Heart left ventricle (tissue), 16 donors: Measurements from ENCODE around the gene SPNS3. TPM values are rescaled to one million over a fixed set of nuclear protein-coding genes. Genes with fewer than 3 reads are reported as not detected.

Experiments
- ATAC-seq, 4 donors: fragments of 200-7000 bp; cut with Tn5 transposase; one replicate each; pipeline ENCODE4 v1.9.1; 2020 to 2022; ENCODE audit warnings: moderate library complexity in 4 of 4, mild to moderate bottlenecking in 3 of 4, moderate number of reproducible peaks in 1 of 4
- DNase-seq, 5 donors: peaks; one replicate each; pipeline ENCODE4 v3.0.0-alpha.2; 2020
- H3K27ac ChIP-seq, 12 donors: fragments of 200-600 bp; sonication (generic) in 4 of 12; one replicate each; pipeline versions ENCODE4 v1.5.0 to v1.8.0; 2016 to 2022; ENCODE audit warnings: mild to moderate bottlenecking in 2 of 12
- H3K27me3 ChIP-seq, 9 donors: fragments of 200-600 bp; sonication (generic) in 2 of 9; one replicate each; pipeline versions ENCODE4 v1.5.1 to v1.8.0; 2016 to 2022; ENCODE audit warnings: mild to moderate bottlenecking in 3 of 9
- H3K36me3 ChIP-seq, 9 donors: fragments of 200-600 bp; sonication (generic) in 2 of 9; one replicate each; pipeline versions ENCODE4 v1.5.0 to v1.8.0; 2018 to 2022; ENCODE audit warnings: mild to moderate bottlenecking in 2 of 9
- H3K4me1 ChIP-seq, 12 donors: fragments of 200-600 bp; sonication (generic) in 4 of 12; one replicate each; pipeline versions ENCODE4 v1.5.0 to v1.8.0; 2016 to 2022; ENCODE audit warnings: mild to moderate bottlenecking in 3 of 12
- H3K4me3 ChIP-seq, 12 donors: fragments of 200-600 bp; sonication (generic) in 4 of 12; one replicate each; pipeline versions ENCODE4 v1.5.0 to v1.8.0; 2017 to 2022; ENCODE audit warnings: mild to moderate bottlenecking in 9 of 12, moderate library complexity in 4 of 12
- H3K9me3 ChIP-seq, 12 donors: fragments of 200-600 bp; sonication (generic) in 4 of 12; one replicate each; pipeline versions ENCODE4 v1.5.0 to v1.8.0; 2016 to 2022; ENCODE audit warnings: mild to moderate bottlenecking in 1 of 12
- POLR2A ChIP-seq, 2 donors: fragments of 450-650 bp; IDR thresholded peaks; one replicate each; pipeline ENCODE4 v1.6.1; 2017; ENCODE audit warnings: antibody characterized with exemption in 2 of 2, mild to moderate bottlenecking in 2 of 2, moderate library complexity in 2 of 2
- WGBS, 4 donors: extraction: QIAGEN DNeasy Blood & Tissue Kit in 2 of 4; methylation state at CpG; one replicate each; pipeline versions ENCODE4 v1.1.5 to v1.1.7; 2013 to 2018; 5-methylcytosine and 5-hydroxymethylcytosine counted together
- intact Hi-C, 10 donors: fragments of 100-400 bp; cut with DNase I; formaldehyde crosslinking; loops; one replicate each; pipeline versions ENCODE4 v1.11.1 to v1.14.2; 2022
- polyA plus RNA-seq, 2 donors: library from polyadenylated mRNA; stranded (reverse); fragments of 200-250 nt; gene quantifications; one replicate each; pipeline ENCODE4 v1.2.3, GENCODE V29; 2013
- total RNA-seq, 9 donors: library from RNA; depleted of rRNA in 2 of 9; stranded (reverse); fragments of >200 nt in 2 of 9; fragmentation: NEBNext Ultra II Directional in 3 of 9; extraction: Animal tissue kit (Norgen Biotek cat#: 25700) in 3 of 9; gene quantifications; one replicate each; pipeline versions ENCODE4 v1.1.0 to v1.2.4, GENCODE V29; 2016 to 2023
- TF ChIP-seq, protein P1 (sequence below), 12 donors: fragments of 200-600 bp; sonication (generic) in 4 of 12; IDR thresholded peaks; one replicate each; pipeline versions ENCODE4 v1.5.0 to v1.8.0; 2018 to 2022; ENCODE audit warnings: antibody characterized with exemption in 12 of 12, mild to moderate bottlenecking in 5 of 12
- donor health status: ischemic (EF 13 %, LVEDD 7.1; RV severe dilation, severe dysfunction).
- donor health status: healthy with polysubstance abuse.
- donor health status: DM: no; HTN: yes; CAD: no.
- donor health status: DM: no; HTN: no; CAD: no.
- donor health status: ischemic (EF 25% LVEDD 6.9; RV normal size, moderate dysfunction).
- donor health status: ischemic (EF 25% LVEDD 5.7; RV mildly dilated, moderate dysfunction).
- donor health status: healthy.
- donor health status: DM: yes; HTN: yes; CAD: no.
- donor health status: ischemic (EF 35%, LVEDD 5.7; RV mildly dilated, moderate dysfunction).
- donor health status: nonischemic (EF 11% LVEDD 7.7; RV severe dilation, severe dysfunction).
- donor health status: DM: yes; HTN: yes; CAD: no.
- donor health status: PGD.
- donor health status: ischemic (EF 29% LVEDD 5.4; RV normal size, mild dysfunction).
- donor health status: nonischemic (EF 23%, LVEDD 6.1; RV moderate dilation, normal function).

SPNS3 gene
- total and polyA plus RNA-seq, 11 donors = 0.23 to 1.9 (median 1.1) TPM; not detected in 3

DNA sequence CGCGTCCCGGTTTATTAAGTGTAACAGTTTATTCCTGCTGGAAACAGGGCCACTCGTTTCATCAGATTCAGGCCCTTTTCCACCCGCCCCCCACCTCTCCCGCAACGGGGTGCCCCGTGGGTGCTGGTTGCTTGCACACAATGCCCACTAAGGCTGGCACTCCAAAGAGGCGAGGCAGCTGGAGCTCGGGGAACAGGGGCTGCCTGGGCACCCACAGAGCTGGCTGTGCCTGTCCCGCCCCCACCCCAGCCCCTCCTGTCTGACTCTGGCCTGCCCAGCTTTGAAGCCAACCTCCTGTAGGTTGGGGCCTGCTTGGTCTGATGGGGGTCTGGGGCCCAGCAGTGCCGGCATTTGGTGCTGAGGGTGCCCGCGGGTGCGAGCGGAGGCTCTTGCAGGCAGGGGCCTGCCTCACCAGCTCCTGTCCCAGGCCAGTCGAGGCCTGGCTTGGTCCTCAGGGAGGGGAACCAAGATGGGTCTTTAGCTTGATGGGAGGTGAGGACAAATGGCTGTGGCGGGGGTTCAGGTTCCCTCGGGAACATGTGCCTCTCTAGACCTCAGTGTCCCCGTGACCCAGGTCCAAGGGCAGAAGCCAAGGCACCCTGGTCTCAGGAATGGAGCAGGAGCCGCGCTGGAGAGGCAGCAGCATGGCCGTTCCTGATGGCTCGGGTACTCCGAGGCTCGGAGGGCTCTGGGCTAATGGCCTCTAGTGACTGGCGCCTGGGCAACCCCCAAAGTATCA, 101.4 kb downstream of the SPNS3 start:
- ATAC-seq = no peak
- WGBS, 4 donors = 87 to 92% (median 90%) methylated on average over 18 to 27 of the region's 27 CpGs
- H3K4me1 ChIP-seq = peaks cover 26 to 96% (median 64%) of the 10 kb centered on the region in 12 donors
- H3K9me3 ChIP-seq = no peaks in the 10 kb centered on the region
- DNase-seq = peak in 1 of 5 donors; percentile 21
- peak overlapping the region in 11 of 12 donors; percentile 16 to 90 (median 55) for H3K27ac ChIP-seq
- H3K27me3 ChIP-seq = no peaks in the 10 kb centered on the region
- H3K36me3 ChIP-seq = peaks cover 0 to 23% (median 13%) of the 10 kb centered on the region in 9 donors
- TF ChIP-seq, protein P1, sequence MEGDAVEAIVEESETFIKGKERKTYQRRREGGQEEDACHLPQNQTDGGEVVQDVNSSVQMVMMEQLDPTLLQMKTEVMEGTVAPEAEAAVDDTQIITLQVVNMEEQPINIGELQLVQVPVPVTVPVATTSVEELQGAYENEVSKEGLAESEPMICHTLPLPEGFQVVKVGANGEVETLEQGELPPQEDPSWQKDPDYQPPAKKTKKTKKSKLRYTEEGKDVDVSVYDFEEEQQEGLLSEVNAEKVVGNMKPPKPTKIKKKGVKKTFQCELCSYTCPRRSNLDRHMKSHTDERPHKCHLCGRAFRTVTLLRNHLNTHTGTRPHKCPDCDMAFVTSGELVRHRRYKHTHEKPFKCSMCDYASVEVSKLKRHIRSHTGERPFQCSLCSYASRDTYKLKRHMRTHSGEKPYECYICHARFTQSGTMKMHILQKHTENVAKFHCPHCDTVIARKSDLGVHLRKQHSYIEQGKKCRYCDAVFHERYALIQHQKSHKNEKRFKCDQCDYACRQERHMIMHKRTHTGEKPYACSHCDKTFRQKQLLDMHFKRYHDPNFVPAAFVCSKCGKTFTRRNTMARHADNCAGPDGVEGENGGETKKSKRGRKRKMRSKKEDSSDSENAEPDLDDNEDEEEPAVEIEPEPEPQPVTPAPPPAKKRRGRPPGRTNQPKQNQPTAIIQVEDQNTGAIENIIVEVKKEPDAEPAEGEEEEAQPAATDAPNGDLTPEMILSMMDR (IDR thresholded peaks at IDR 0.05) = no peak
- TF ChIP-seq POLR2A (IDR thresholded peaks at IDR 0.05) = no peak
- intact Hi-C loops = loop anchor here in 5 of 10 donors (5.0 kb wide), 4 partner anchors 33 to 118 kb away; partner anchors contain the start of gene SPNS2 (in 2 of the 5)
- H3K4me3 ChIP-seq = no peak overlapping the region

DNA sequence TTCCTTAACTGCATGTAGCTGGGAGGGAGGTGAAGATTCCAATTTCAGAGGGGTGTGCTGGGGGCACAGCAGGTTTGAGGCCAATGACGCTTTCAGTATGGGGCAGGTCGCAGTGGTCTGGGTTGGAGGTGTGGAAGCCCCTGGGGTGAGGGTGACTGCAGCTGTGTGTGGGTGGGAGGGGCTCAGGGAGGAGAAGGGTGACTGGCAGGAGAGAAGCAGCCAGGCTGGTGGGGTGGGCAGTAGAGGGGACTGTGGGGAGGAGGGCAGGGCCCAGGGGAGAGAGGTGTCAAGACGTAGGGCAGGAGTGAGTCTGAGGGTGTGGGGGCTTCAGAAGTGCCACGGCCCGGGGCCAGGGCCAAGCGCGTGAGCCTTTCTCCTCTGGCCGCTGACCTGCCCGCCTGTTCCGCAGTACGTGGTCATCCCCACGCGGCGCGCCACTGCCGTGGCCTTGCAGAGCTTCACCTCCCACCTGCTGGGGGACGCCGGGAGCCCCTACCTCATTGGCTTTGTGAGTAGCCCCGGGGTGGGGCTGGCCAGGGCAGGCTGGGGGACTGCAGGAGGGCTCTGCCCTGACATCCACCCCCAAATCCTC, 102.0 kb downstream of the SPNS3 start:
- DNase-seq (peak in 1 of 5 donors; percentile 24), ATAC-seq (no peak)
- H3K4me3 ChIP-seq = peak overlapping the region in 5 of 12 donors; percentile 22 to 37 (median 32)
- H3K9me3 ChIP-seq = no peaks in the 10 kb centered on the region
- no peaks in the 10 kb centered on the region for H3K27me3 ChIP-seq
- H3K36me3 ChIP-seq = peaks cover 0 to 28% (median 13%) of the 10 kb centered on the region in 9 donors
- TF ChIP-seq, protein P1 (IDR thresholded peaks at IDR 0.05) = no peak
- no peak for TF ChIP-seq POLR2A (IDR thresholded peaks at IDR 0.05)
- H3K4me1 ChIP-seq = peaks cover 22 to 96% (median 62%) of the 10 kb centered on the region in 12 donors
- intact Hi-C loops = loop anchor here in 5 of 10 donors (5.0 kb wide), 4 partner anchors 33 to 118 kb away; partner anchors contain the start of gene SPNS2 (in 2 of the 5)
- WGBS, 4 donors = 57 to 78% (median 59%) methylated on average over 17 to 19 of the region's 19 CpGs
- peak overlapping the region; percentile 20 to 90 (median 70) for H3K27ac ChIP-seq

DNA sequence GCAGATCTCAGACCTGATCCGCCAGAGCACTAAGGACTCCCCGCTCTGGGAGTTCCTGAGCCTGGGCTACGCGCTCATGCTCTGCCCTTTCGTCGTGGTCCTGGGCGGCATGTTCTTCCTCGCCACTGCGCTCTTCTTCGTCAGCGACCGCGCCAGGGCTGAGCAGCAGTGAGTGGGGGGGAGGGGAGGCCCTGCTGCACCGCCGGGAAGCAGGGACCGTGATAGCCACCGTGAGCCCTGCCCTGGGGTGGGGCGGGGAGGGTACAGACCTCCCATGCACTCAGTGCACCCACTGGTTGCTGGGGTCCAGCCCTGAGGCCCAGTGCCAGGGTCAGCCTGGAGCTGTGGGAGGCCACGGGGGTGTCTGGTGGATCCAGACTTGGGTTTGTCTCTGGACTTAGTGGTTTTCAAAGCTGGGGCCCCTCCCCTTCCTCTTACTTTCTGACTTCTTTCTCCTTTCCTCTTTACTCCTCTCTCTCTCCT, 102.6 kb downstream of the SPNS3 start:
- H3K9me3 ChIP-seq = no peaks in the 10 kb centered on the region
- intact Hi-C loops = loop anchor here in 5 of 10 donors (5.0 kb wide), 4 partner anchors 34 to 119 kb away; partner anchors contain the start of gene SPNS2 (in 2 of the 5)
- H3K27me3 ChIP-seq = no peaks in the 10 kb centered on the region
- peaks cover 20 to 96% (median 63%) of the 10 kb centered on the region in 12 donors for H3K4me1 ChIP-seq
- ATAC-seq (peak in 2 of 4 donors; percentile 12 to 18), DNase-seq (peak in 1 of 5 donors; percentile 63)
- TF ChIP-seq POLR2A (IDR thresholded peaks at IDR 0.05) = no peak
- TF ChIP-seq, protein P1 (IDR thresholded peaks at IDR 0.05) = no peak
- H3K36me3 ChIP-seq = peaks cover 0 to 31% (median 16%) of the 10 kb centered on the region in 9 donors
- H3K27ac ChIP-seq = peak overlapping the region; percentile 20 to 90 (median 70)
- 26 to 60% (median 43%) methylated on average over 18 to 19 of the region's 19 CpGs for WGBS, 4 donors
- peak overlapping the region in 7 of 12 donors; percentile 5 to 37 (median 27) for H3K4me3 ChIP-seq
